GM18909 (cell line): ENCODE data around the gene FAH.

Experiments
- ATAC-seq: cut with Tn5 transposase; IDR thresholded peaks from one replicate; pipeline ENCODE4 v1.9.1; 2021; ENCODE audit warnings: mild to moderate bottlenecking; ENCODE audit not compliant: unreplicated experiment, poor library complexity

The FAH gene

GRCh38 chr15:80171787-80172186 lies 19.0 kb downstream of the FAH start:
- no peak for ATAC-seq

- ATAC-seq = no peak
Measured at GRCh38 chr15:80172401-80172800, 19.6 kb downstream of the FAH start.

GRCh38 chr15:80173022-80173759 lies 20.4 kb downstream of the FAH start:
- peak; percentile 60 for ATAC-seq

- no peak for ATAC-seq
Measured at GRCh38 chr15:80174017-80174746, 21.4 kb downstream of the FAH start.

DNA sequence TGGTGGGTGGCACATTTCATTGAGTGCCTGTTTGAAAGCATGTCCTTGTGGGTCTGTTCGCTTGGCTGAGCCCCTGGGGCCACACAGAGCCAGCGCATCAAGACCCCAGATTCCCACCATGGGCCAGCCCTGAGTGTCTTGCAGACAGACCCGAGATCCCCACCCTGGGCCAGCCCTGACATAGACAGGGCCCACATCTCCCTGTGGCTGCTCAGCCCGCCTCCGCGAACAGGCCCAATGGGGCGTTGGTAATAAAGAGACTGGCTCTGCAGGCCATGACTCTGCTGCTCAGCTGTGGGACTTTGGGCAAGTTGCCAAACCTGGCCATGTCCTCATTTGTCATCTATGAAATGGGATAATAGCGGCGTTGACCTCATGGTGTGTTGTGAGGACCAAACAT lies 22.6 kb downstream of the FAH start:
- ATAC-seq = no peak

- no peak for ATAC-seq
Measured at GRCh38 chr15:80176443-80176842, 23.6 kb downstream of the FAH start.

DNA sequence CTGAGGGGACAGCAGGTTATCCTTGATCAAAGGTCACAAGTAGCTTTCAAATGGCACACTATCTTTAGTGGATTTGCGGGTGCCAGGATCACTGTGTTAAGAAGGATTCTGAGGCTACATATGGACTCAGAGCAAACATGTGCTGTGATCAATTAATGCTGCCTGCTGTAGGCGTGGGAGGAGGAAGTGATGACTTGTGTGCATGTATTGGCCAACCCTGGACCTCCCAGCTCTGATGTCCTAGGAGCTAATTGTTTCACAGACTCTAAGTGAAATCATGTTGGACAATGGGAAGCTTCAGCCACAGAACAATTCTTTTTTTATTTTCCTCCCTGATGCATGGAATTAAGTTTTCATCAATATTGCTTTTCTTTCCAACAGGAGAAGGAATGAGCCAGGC lies 24.4 kb downstream of the FAH start:
- ATAC-seq = no peak

- no peak for ATAC-seq
Measured at GRCh38 chr15:80179025-80179759, 26.4 kb downstream of the FAH start.

DNA sequence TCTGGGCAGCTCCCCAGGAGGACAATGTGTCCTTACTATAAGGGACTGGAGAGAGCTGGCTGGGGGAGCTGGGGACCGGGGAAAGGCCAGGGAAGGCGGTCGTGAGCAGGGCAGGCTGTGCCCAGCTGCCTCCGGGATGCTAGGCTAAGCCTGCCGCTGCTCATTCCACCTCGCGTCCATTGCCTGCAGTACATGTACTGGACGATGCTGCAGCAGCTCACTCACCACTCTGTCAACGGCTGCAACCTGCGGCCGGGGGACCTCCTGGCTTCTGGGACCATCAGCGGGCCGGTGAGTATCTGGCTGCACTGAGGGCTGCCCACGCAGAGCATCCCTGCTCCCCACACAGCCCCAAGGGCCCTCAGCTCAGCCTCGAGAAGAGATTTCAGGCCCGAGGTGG lies 27.1 kb downstream of the FAH start:
- no peak for ATAC-seq

GRCh38 chr15:80180468-80180867 lies 27.7 kb downstream of the FAH start:
- ATAC-seq = no peak

DNA sequence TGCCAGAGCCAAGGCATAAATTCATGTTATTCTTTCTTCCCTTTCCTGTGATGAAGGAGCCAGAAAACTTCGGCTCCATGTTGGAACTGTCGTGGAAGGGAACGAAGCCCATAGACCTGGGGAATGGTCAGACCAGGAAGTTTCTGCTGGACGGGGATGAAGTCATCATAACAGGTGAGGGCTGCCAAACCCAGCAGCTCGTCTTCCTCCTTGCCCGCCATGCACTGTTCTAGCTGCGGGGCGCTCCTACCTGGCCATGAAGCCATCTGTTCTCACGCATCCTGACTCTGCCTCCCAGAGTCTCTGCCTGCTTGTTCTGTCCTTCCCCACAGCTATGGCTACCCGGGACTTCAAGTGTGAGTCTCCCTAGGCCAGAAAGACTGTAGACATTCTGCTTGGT lies 28.2 kb downstream of the FAH start:
- ATAC-seq = no peak

DNA sequence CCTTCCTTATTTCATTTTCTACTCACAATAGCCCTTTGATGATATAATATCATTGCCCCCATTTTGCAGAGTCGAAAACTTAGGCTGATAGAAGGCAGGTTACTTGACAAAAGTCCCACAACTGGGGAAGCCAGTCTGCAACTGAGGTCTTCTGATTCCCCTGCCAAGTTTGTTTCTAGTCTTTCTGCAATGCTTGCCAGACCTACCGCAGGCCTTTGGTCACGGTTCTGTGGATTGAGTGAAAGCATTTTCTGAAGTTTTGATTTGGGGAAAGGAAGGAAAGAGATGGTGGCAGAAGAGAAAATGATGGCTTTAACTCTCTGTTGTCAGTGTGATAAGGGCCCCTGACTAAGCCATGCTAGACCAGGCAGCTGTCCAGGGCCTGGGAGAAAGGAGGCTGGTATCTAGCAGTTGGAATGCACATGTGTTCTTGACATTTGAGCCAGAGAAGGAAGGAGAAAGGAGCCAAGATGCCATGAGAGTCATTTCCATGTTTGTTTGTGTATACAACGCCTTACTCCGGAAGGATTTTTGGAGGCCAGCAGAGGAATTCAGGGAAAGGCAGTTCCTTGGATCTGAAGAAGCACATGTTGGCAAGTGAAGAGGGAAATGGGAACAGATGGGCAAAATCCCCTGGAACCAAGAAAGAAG lies 29.9 kb downstream of the FAH start:
- ATAC-seq = no peak

DNA sequence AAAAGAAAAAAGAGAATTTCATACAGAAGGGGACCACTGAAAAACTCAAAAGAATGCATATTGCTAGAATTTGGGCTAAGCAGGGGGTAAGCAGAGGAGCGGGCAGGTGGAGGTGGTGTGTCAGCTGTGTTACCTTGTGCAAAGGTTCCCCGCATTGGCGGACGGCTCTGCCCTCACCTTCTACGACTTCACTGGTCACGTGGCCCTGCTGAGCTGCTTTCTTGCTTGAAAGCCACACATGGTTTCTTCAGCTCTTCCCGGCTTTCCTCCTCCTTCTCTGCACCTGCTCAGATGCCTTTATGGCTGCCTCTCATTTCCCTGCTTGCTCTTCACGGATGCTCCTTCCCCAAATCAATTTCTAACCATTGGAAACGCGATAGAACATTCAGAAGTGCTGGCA lies 30.5 kb downstream of the FAH start:
- ATAC-seq = no peak

GRCh38 chr15:80183886-80184285 lies 31.1 kb downstream of the FAH start:
- no peak for ATAC-seq

GRCh38 chr15:80184554-80184953 lies 31.8 kb downstream of the FAH start:
- no peak for ATAC-seq

DNA sequence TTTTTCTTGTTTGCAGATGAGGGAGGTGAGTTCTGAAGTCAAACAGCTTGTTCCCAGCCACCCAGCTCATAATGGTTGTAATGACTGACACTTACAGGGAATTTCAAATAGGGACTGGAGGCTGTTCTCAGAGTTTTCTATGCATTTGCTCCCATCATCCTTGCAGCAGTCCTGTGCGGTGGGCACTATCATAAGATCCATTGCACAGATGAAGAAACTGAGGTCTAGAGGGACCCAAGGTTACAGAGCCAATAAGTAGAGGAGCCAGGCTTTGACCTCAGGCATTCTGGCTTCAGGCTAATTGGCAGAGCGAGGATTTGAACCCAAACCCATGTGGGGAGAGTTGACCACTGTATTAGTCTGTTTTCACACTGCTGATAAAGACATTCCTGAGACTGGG lies 32.4 kb downstream of the FAH start:
- no peak for ATAC-seq

GRCh38 chr15:80186066-80186465 lies 33.3 kb downstream of the FAH start:
- no peak for ATAC-seq

GRCh38 chr15:80186597-80186996 lies 33.8 kb downstream of the FAH start:
- ATAC-seq = no peak

- no peak for ATAC-seq
Measured at GRCh38 chr15:80188251-80188650, 35.5 kb downstream of the FAH start.

- no peak for ATAC-seq
Measured at GRCh38 chr15:80191198-80191597, 38.4 kb downstream of the FAH start.
